H1 (cell line): Measurements from ENCODE around the gene CRABP2. TPM values are rescaled to one million over a fixed set of nuclear protein-coding genes. Genes with fewer than 3 reads are reported as not detected.

Experiments
- CTCF ChIA-PET: fragments of 300-600 bp; sonication (Branson Sonifier 250); formaldehyde crosslinking; loops from one replicate; lab custom pipeline; 2021; ENCODE audit not compliant: partially characterized antibody; lab: Charles Lee
- POLR2A ChIA-PET: fragments of 300-600 bp; sonication (Branson Sonifier 250); formaldehyde crosslinking; loops from one replicate; lab custom pipeline; 2021; ENCODE audit warnings: inconsistent platforms; ENCODE audit not compliant: partially characterized antibody; lab: Charles Lee
- DNase-seq, 2 experiments: peaks; one replicate each; pipeline versions ENCODE4 v3.0.0 to v3.0.0-alpha.2; 2010 to 2022; ENCODE audit warnings: low spot score in 2 of 2, low read depth in 1 of 2, mixed read lengths in 1 of 2
- FAIRE-seq: peaks from 2 replicates; lab custom pipeline; 2011; peaks lifted over from hg19 to GRCh38; lab: Jason Lieb, UNC
- H2AFZ ChIP-seq: 2 replicates; pipeline ENCODE4 v1.8.1; 2012; ENCODE audit warnings: low read length, inconsistent platforms
- H2AK5ac ChIP-seq: 2 replicates; pipeline ENCODE4 v1.6.1; 2013; ENCODE audit warnings: low read depth, low read length
- H2BK120ac ChIP-seq: replicated peaks from 2 replicates; pipeline ENCODE3; 2013; ENCODE audit warnings: low read depth, low read length, inconsistent platforms
- H2BK12ac ChIP-seq: 2 replicates; pipeline ENCODE4 v1.6.1; 2013; ENCODE audit warnings: low read depth, low read length
- H2BK15ac ChIP-seq: 2 replicates; pipeline ENCODE4 v1.6.1; 2013; ENCODE audit warnings: low read length
- H2BK20ac ChIP-seq: 2 replicates; pipeline ENCODE4 v1.6.1; 2013; ENCODE audit warnings: low read length
- H2BK5ac ChIP-seq: 2 replicates; pipeline ENCODE4 v1.6.1; 2013; ENCODE audit warnings: low read depth, low read length
- H3K14ac ChIP-seq: 2 replicates; pipeline ENCODE4 v1.6.1; 2013; ENCODE audit warnings: inconsistent platforms; ENCODE audit not compliant: insufficient read length
- H3K18ac ChIP-seq: 2 replicates; pipeline ENCODE4 v1.6.1; 2013; ENCODE audit warnings: low read length; ENCODE audit errors: extremely low read depth
- H3K23ac ChIP-seq: 2 replicates; pipeline ENCODE4 v1.6.1; 2013; ENCODE audit warnings: inconsistent platforms; ENCODE audit not compliant: insufficient read length
- H3K23me2 ChIP-seq: 2 replicates; pipeline ENCODE4 v1.6.1; 2013; ENCODE audit warnings: low read depth, low read length
- H3K27ac ChIP-seq: 2 replicates; pipeline ENCODE4 v1.6.1; 2011; ENCODE audit warnings: low read depth, low read length, inconsistent platforms
- H3K27me3 ChIP-seq, 4 experiments: replicated peaks in 1 of 4; 1 replicate in 1 of 4; 2 replicates in 3 of 4; pipeline versions ENCODE4 v1.6.1 to v1.8.1; 2011 to 2013; ENCODE audit warnings: low read length in 3 of 4, mild to moderate bottlenecking in 3 of 4, inconsistent platforms in 2 of 4, mixed read lengths in 2 of 4, moderate library complexity in 1 of 4; ENCODE audit not compliant: control insufficient read depth in 3 of 4, insufficient read depth in 3 of 4; ENCODE audit errors: extremely low read depth in 1 of 4
- H3K36me3 ChIP-seq, 4 experiments: 2 replicates each; pipeline versions ENCODE4 v1.6.1 to v1.8.1; 2011 to 2013; ENCODE audit warnings: mild to moderate bottlenecking in 4 of 4, low read length in 3 of 4, moderate library complexity in 2 of 4, control low read depth in 1 of 4, inconsistent platforms in 1 of 4; ENCODE audit not compliant: insufficient read depth in 4 of 4, control insufficient read depth in 2 of 4
- H3K4ac ChIP-seq: replicated peaks from 2 replicates; pipeline ENCODE3; 2013; ENCODE audit warnings: low read length, low read depth, mixed read lengths, inconsistent platforms; ENCODE audit not compliant: insufficient read length
- H3K4me1 ChIP-seq, 4 experiments: replicated peaks in 1 of 4; 1 replicate in 1 of 4; 2 replicates in 3 of 4; pipeline versions ENCODE4 v1.6.1 to v1.8.1; 2011 to 2013; ENCODE audit warnings: low read length in 3 of 4, inconsistent platforms in 2 of 4, mixed read lengths in 1 of 4; ENCODE audit not compliant: insufficient read depth in 4 of 4, control insufficient read depth in 3 of 4
- H3K4me2 ChIP-seq, 2 experiments: 2 replicates each; pipeline versions ENCODE4 v1.6.1 to v1.8.1; 2011 to 2013; ENCODE audit warnings: low read depth in 2 of 2, low read length in 2 of 2, control low read depth in 1 of 2, inconsistent platforms in 1 of 2, mild to moderate bottlenecking in 1 of 2; ENCODE audit not compliant: insufficient read depth in 1 of 2
- H3K4me3 ChIP-seq, 4 experiments: fragments of 200-600, 300-600 bp in 1 of 4; sonication (generic), shearing (Covaris generic), sonication (Bioruptor Twin) in 1 of 4; 2 replicates each; pipeline versions ENCODE4 v1.5.1 to v1.8.1; 2011 to 2016; ENCODE audit warnings: low read length in 4 of 4, low read depth in 3 of 4, control low read depth in 2 of 4, inconsistent platforms in 2 of 4, mild to moderate bottlenecking in 2 of 4, mixed read lengths in 1 of 4, moderate library complexity in 1 of 4; ENCODE audit not compliant: insufficient read depth in 2 of 4; ENCODE audit errors: extremely low read depth in 1 of 4
- H3K56ac ChIP-seq: replicated peaks from 2 replicates; pipeline ENCODE3; 2013; ENCODE audit warnings: low read depth, mild to moderate bottlenecking, mixed read lengths, low read length, inconsistent platforms; ENCODE audit not compliant: insufficient read length
- H3K79me1 ChIP-seq: 2 replicates; pipeline ENCODE4 v1.6.1; 2013; ENCODE audit warnings: low read depth, low read length, control low read depth
- H3K79me2 ChIP-seq, 2 experiments: 2 replicates each; pipeline versions ENCODE4 v1.6.1 to v1.8.1; 2012 to 2013; ENCODE audit warnings: low read length in 2 of 2, mild to moderate bottlenecking in 2 of 2, inconsistent platforms in 1 of 2; ENCODE audit not compliant: insufficient read depth in 2 of 2, control insufficient read depth in 1 of 2
- H3K9ac ChIP-seq, 4 experiments: replicated peaks in 1 of 4; 1 replicate in 1 of 4; 2 replicates in 3 of 4; pipeline versions ENCODE4 v1.6.1 to v1.8.1; 2011 to 2013; ENCODE audit warnings: low read depth in 3 of 4, low read length in 3 of 4, control low read depth in 2 of 4, mild to moderate bottlenecking in 2 of 4, moderate library complexity in 2 of 4, inconsistent platforms in 1 of 4; ENCODE audit errors: extremely low read depth in 1 of 4
- H3K9me3 ChIP-seq, 2 experiments: 2 replicates each; pipeline versions ENCODE4 v1.6.1 to v1.8.1; 2012 to 2013; ENCODE audit warnings: mild to moderate bottlenecking in 2 of 2, moderate library complexity in 2 of 2, control low read depth in 1 of 2, inconsistent platforms in 1 of 2, low read depth in 1 of 2, low read length in 1 of 2, mixed read lengths in 1 of 2; ENCODE audit not compliant: insufficient read depth in 2 of 2
- H4K20me1 ChIP-seq, 2 experiments: replicated peaks in 1 of 2; 2 replicates each; pipeline versions ENCODE3 to v1.8.1; 2011 to 2013; ENCODE audit warnings: inconsistent platforms in 2 of 2, low read length in 2 of 2, mild to moderate bottlenecking in 1 of 2; ENCODE audit not compliant: insufficient read depth in 2 of 2, control insufficient read depth in 1 of 2
- H4K5ac ChIP-seq: 2 replicates; pipeline ENCODE4 v1.6.1; 2013; ENCODE audit warnings: low read length, low read depth, mixed read lengths, inconsistent platforms; ENCODE audit not compliant: insufficient read length
- H4K8ac ChIP-seq: 2 replicates; pipeline ENCODE4 v1.8.0; 2013; ENCODE audit warnings: mild to moderate bottlenecking, moderate library complexity, low read length, inconsistent platforms; ENCODE audit not compliant: insufficient read depth; ENCODE audit errors: extremely low read depth
- H4K91ac ChIP-seq: replicated peaks from 2 replicates; pipeline ENCODE3; 2013; ENCODE audit warnings: low read length, mixed read lengths, inconsistent platforms; ENCODE audit not compliant: insufficient read length
- RAD21 ChIP-seq, 2 experiments: IDR thresholded peaks in 1 of 2; conservative IDR thresholded peaks in 1 of 2; 2 replicates each; pipeline ENCODE4 v1.6.1; 2011; ENCODE audit warnings: low read depth in 2 of 2, low read length in 2 of 2, improper control_type of control experiment in 1 of 2, inconsistent platforms in 1 of 2, mild to moderate bottlenecking in 1 of 2, moderate library complexity in 1 of 2
- TAF1 ChIP-seq: IDR thresholded peaks from 2 replicates; pipeline ENCODE4 v1.6.1; 2011; ENCODE audit warnings: mild to moderate bottlenecking, low read depth, low read length
- WGBS, 2 experiments: shearing (Covaris generic) in 1 of 2; methylation state at CpG; one replicate each; pipeline versions ENCODE4 v1.1.6 to v1.1.7; 2013 to 2015; ENCODE audit warnings: low lambda C conversion rate in 2 of 2, mixed read lengths in 2 of 2, inconsistent platforms in 1 of 2, low coverage in 1 of 2, missing lambda C conversion rate in 1 of 2; ENCODE audit not compliant: insufficient replicate concordance in 2 of 2, insufficient coverage in 1 of 2, insufficient read length in 1 of 2; ENCODE audit errors: extremely low coverage in 1 of 2, missing lambda C conversion rate in 1 of 2; 5-methylcytosine and 5-hydroxymethylcytosine counted together
- polyA plus RNA-seq, 7 experiments: library from polyadenylated mRNA; depleted of rRNA in 3 of 7; stranded (reverse) in 5 of 7; unstranded in 2 of 7; fragments of >200 nt in 5 of 7; fragments of 200-250 nt in 2 of 7; gene quantifications; 1 replicate in 5 of 7; 2 replicates in 1 of 7; 4 replicates in 1 of 7; pipeline versions ENCODE4 v1.2.1 to v1.2.3, GENCODE V29; 2011 to 2013; ENCODE audit warnings: missing spikeins in 2 of 7, mixed read lengths in 2 of 7
- total RNA-seq: library from RNA; stranded (reverse); fragmentation: NEBNext Ultra II Directional; extraction: Animal tissue kit (Norgen Biotek cat#: 25700); gene quantifications from 2 replicates; pipeline ENCODE4 v1.2.1, GENCODE V29; 2021

CRABP2 gene
- total and polyA plus RNA-seq, 2 of the 8 experiments (the other 6 are each of a cell fraction or from before 2014, with no cell fraction given), result 69.2 to 119 TPM

DNA sequence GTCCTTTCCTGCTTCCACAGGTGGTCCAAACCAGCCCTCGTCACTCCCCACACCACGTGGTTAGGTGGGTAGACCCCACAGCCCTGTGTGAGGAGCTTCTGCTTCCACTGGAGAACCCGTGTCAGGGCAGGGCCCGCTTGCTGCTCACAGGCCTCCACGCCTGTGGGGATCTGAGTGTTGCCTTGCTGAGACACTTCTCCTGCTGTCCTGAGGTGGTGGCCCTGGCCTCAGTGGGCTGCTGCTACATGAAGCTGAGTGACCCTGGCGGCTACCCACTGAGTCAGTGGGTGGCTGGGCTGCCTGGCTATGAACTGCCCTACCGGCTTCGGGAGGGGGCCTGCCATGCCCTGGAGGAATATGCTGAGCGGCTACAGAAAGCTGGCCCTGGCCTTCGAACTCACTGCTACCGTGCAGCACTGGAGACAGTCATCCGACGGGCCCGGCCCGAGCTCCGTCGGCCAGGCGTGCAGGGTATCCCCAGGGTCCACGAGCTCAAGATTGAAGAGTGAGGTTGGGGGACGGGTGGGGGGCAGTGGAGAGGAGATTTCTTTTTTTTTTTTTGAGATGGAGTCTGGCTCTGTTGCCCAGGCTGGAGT is 28.7 kb upstream of the CRABP2 start:
- Histone ChIP-seq H3K4ac (no peak overlapping the region), H2BK120ac (no peak overlapping the region), H3K79me2 (peaks cover 5 to 14% of the 10 kb centered on the region in 2 experiments; a peak in 2 of 4 replicates), H2BK15ac (no peak overlapping the region), H3K36me3 (peaks cover 0 to 18% (median 0%) of the 10 kb centered on the region in 4 experiments; a peak in 3 of 8 replicates), H3K79me1 (peaks cover 3% of the 10 kb centered on the region), H3K23ac (no peak overlapping the region), H3K14ac (no peak overlapping the region), H2AFZ (no peak overlapping the region), H4K5ac (no peak overlapping the region), H3K9me3 (no peaks in the 10 kb centered on the region), H4K91ac (no peak overlapping the region), H3K23me2 (0 out of 2 replicates have a peak, but pooled peaks cover under 1% of the 10 kb centered on the region), H4K8ac (no peak overlapping the region), H3K4me1 (no peaks in the 10 kb centered on the region), H2BK20ac (no peak overlapping the region), H3K4me3 (no peak overlapping the region), H3K18ac (no peak overlapping the region), H2BK5ac (no peak overlapping the region), H3K27ac (no peak overlapping the region), H2AK5ac (no peak overlapping the region), H3K4me2 (no peak overlapping the region), H4K20me1 (peaks cover 0 to 8% of the 10 kb centered on the region in 2 experiments), H2BK12ac (no peak overlapping the region), H3K9ac (no peak overlapping the region), H3K27me3 (no peaks in the 10 kb centered on the region), H3K56ac (no peak overlapping the region)
- DNase-seq (no peak), FAIRE-seq (no peak)
- ChIA-PET POLR2A (interaction anchor here (0.6 to 13.3 kb wide), 5 partner anchors 9 to 297 kb away, joined by 3 to 214 read pairs (median 5); partner anchors contain the start of genes HDGF and MRPL24), CTCF (interaction anchor here (0.6 to 65.2 kb wide), 4 partner anchors 8 to 125 kb away, joined by 3 to 4284 read pairs (median 19); partner anchors contain the start of genes CRABP2, INSRR, METTL25B and NES)
- 90% methylated on average over 20 of the region's 20 CpGs; no CpG with 5 or more reads in 1 of the 2 experiments for WGBS, 2 experiments
- no peak for TF ChIP-seq RAD21 (IDR thresholded peaks at IDR 0.05 in 1 of 2, conservative IDR thresholded peaks at IDR 0.05 in 1 of 2; ENCODE audit: low read depth in 2 of 2, low read length in 2 of 2)
- TF ChIP-seq TAF1, result no peak
